Coronary artery (tissue), 2 donors: Measurements from ENCODE around the gene MAPT.

Source experiments
- DNase-seq: peaks from one replicate; pipeline ENCODE4 v3.0.0-alpha.2; 2017; ENCODE audit warnings: low spot score
- H3K27ac ChIP-seq, 2 donors: fragments of 200-600 bp; sonication (generic); one replicate each; pipeline ENCODE4 v1.5.1; 2016 to 2019
- H3K4me3 ChIP-seq: fragments of 200-600 bp; sonication (generic); 2 replicates; pipeline ENCODE4 v1.5.1; 2016; ENCODE audit warnings: mild to moderate bottlenecking, moderate library complexity
- CTCF ChIP-seq: fragments of 200-600 bp; sonication (generic); IDR thresholded peaks from one replicate; pipeline ENCODE4 v1.5.1; 2019; ENCODE audit warnings: antibody characterized with exemption

The MAPT gene

GRCh38 chr17:45979137-45979536, 84.8 kb downstream of the MAPT start:
- TF ChIP-seq CTCF = no peak
- no peak overlapping the region for H3K27ac ChIP-seq
- no peak overlapping the region for H3K4me3 ChIP-seq
- DNase-seq = no peak

GRCh38 chr17:45980855-45981254, 86.5 kb downstream of the MAPT start:
- no peak for DNase-seq
- TF ChIP-seq CTCF = no peak
- Histone ChIP-seq H3K4me3 (no peak overlapping the region), H3K27ac (no peak overlapping the region)

DNA sequence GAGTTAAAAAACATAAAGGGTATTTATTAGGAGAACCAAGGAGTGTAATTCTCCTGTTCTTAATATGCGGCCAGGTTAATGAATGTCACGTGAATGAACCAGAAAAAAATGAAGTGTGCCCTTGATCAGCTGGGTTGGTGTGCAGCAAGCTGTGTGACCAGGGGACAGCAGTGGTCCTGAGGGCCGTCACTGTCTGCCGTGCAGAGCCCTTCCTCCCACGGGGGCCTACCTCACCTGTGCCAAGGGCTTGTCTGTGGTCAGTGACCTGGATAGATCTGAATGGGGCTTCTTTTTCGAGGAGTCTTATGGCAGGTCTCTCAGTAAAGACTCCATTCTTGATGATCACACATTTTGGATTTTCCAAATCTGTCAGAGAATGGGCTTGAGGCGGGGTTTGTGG, 87.0 kb downstream of the MAPT start:
- no peak overlapping the region for H3K4me3 ChIP-seq
- H3K27ac ChIP-seq = no peak overlapping the region
- no peak for TF ChIP-seq CTCF
- no peak for DNase-seq

DNA sequence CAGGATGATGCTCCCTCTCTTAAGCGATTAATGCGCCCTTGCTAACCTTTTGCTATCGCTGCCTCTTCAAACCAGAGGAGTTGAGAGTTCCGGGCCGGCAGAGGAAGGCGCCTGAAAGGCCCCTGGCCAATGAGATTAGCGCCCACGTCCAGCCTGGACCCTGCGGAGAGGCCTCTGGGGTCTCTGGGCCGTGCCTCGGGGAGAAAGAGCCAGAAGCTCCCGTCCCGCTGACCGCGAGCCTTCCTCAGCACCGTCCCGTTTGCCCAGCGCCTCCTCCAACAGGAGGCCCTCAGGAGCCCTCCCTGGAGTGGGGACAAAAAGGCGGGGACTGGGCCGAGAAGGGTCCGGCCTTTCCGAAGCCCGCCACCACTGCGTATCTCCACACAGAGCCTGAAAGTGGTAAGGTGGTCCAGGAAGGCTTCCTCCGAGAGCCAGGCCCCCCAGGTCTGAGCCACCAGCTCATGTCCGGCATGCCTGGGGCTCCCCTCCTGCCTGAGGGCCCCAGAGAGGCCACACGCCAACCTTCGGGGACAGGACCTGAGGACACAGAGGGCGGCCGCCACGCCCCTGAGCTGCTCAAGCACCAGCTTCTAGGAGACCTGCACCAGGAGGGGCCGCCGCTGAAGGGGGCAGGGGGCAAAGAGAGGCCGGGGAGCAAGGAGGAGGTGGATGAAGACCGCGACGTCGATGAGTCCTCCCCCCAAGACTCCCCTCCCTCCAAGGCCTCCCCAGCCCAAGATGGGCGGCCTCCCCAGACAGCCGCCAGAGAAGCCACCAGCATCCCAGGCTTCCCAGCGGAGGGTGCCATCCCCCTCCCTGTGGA, 88.6 kb downstream of the MAPT start:
- Histone ChIP-seq H3K4me3 (no peak overlapping the region), H3K27ac (no peak overlapping the region)
- DNase-seq = no peak
- no peak for TF ChIP-seq CTCF

- H3K4me3 ChIP-seq = no peak overlapping the region
- no peak overlapping the region for H3K27ac ChIP-seq
- DNase-seq = no peak
- no peak for TF ChIP-seq CTCF
Observed at GRCh38 chr17:45983614-45984310, 89.4 kb downstream of the MAPT start.

DNA sequence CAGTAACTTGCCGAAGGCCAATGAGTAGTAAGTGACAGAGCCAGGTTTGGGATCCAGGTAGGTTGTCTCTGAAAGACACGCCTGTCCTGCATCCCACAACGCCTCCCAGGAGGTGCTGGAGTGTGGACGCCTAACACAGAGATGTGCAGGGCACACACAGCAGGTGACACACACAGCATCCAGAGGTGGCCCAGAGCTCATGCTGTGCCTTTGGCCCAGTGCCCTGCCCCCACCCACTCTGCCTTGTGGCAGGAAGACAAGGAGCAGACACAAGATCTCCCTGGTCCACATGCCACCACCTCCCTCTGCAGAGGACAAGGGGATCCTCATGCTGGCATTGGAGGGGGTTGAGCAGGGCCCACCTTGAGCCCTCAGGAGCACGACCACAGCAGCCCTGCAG, 90.0 kb downstream of the MAPT start:
- no peak overlapping the region for H3K27ac ChIP-seq
- TF ChIP-seq CTCF = no peak
- no peak overlapping the region for H3K4me3 ChIP-seq
- no peak for DNase-seq

GRCh38 chr17:45985447-45985846, 91.1 kb downstream of the MAPT start:
- no peak for TF ChIP-seq CTCF
- Histone ChIP-seq H3K27ac (no peak overlapping the region), H3K4me3 (no peak overlapping the region)
- no peak for DNase-seq
